Kidney tubule cell (primary cell): ENCODE data around the gene CDK8.
"Not testable (repeated sequence)": the region's sequence is repeated elsewhere in the genome, so short reads cannot be mapped to it uniquely, and the experiment has no call there.

Experiments used
- DNase-seq: peaks from one replicate; pipeline ENCODE4 v3.0.0-alpha.2; 2018; ENCODE audit warnings: low spot score

The CDK8 gene

GRCh38 chr13:26316095-26316494 is 62.2 kb downstream of the CDK8 start:
- not testable (repeated sequence) for DNase-seq

- no peak for DNase-seq
Measured at GRCh38 chr13:26320766-26321165, 66.8 kb downstream of the CDK8 start.

- DNase-seq = no peak
Measured at GRCh38 chr13:26323127-26323526, 69.2 kb downstream of the CDK8 start.

GRCh38 chr13:26323764-26324163 is 69.8 kb downstream of the CDK8 start:
- no peak for DNase-seq

- no peak for DNase-seq
Measured at GRCh38 chr13:26324294-26324693, 70.4 kb downstream of the CDK8 start.

GRCh38 chr13:26324867-26325266 is 70.9 kb downstream of the CDK8 start:
- DNase-seq = no peak

GRCh38 chr13:26325876-26326275 is 71.9 kb downstream of the CDK8 start:
- peak; percentile 73 for DNase-seq

- DNase-seq = no peak
Measured at GRCh38 chr13:26326562-26326961, 72.6 kb downstream of the CDK8 start.

GRCh38 chr13:26327940-26328725 is 74.2 kb downstream of the CDK8 start:
- DNase-seq = no peak

- no peak for DNase-seq
Measured at GRCh38 chr13:26335158-26335557, 81.2 kb downstream of the CDK8 start.

- DNase-seq = no peak
Measured at GRCh38 chr13:26340807-26341206, 86.9 kb downstream of the CDK8 start.

GRCh38 chr13:26342898-26343297 is 89.0 kb downstream of the CDK8 start:
- no peak for DNase-seq

- DNase-seq = no peak
Measured at GRCh38 chr13:26343816-26344215, 89.9 kb downstream of the CDK8 start.

GRCh38 chr13:26344980-26345379 is 91.1 kb downstream of the CDK8 start:
- peak; percentile 16 for DNase-seq

GRCh38 chr13:26348966-26349365 is 95.0 kb downstream of the CDK8 start:
- DNase-seq = no peak

- DNase-seq = no peak
Measured at GRCh38 chr13:26362261-26362660, 108.3 kb downstream of the CDK8 start.

GRCh38 chr13:26370553-26370952 is 116.6 kb downstream of the CDK8 start:
- DNase-seq = no peak

GRCh38 chr13:26372747-26373146 is 118.8 kb downstream of the CDK8 start:
- no peak for DNase-seq

- no peak for DNase-seq
Measured at GRCh38 chr13:26376430-26376829, 122.5 kb downstream of the CDK8 start.

GRCh38 chr13:26377038-26377437 is 123.1 kb downstream of the CDK8 start:
- DNase-seq = peak; percentile 26

GRCh38 chr13:26378116-26378515 is 124.2 kb downstream of the CDK8 start:
- no peak for DNase-seq

GRCh38 chr13:26379831-26380230 is 125.9 kb downstream of the CDK8 start:
- no peak for DNase-seq

GRCh38 chr13:26380930-26381329 is 127.0 kb downstream of the CDK8 start:
- no peak for DNase-seq

GRCh38 chr13:26382366-26382765 is 128.4 kb downstream of the CDK8 start:
- DNase-seq = no peak
